ENCODE results near the gene CERS4.
A peak's percentile ranks its signal among the peaks of the same experiment; 100 is the strongest.

Gene CERS4

DNA sequence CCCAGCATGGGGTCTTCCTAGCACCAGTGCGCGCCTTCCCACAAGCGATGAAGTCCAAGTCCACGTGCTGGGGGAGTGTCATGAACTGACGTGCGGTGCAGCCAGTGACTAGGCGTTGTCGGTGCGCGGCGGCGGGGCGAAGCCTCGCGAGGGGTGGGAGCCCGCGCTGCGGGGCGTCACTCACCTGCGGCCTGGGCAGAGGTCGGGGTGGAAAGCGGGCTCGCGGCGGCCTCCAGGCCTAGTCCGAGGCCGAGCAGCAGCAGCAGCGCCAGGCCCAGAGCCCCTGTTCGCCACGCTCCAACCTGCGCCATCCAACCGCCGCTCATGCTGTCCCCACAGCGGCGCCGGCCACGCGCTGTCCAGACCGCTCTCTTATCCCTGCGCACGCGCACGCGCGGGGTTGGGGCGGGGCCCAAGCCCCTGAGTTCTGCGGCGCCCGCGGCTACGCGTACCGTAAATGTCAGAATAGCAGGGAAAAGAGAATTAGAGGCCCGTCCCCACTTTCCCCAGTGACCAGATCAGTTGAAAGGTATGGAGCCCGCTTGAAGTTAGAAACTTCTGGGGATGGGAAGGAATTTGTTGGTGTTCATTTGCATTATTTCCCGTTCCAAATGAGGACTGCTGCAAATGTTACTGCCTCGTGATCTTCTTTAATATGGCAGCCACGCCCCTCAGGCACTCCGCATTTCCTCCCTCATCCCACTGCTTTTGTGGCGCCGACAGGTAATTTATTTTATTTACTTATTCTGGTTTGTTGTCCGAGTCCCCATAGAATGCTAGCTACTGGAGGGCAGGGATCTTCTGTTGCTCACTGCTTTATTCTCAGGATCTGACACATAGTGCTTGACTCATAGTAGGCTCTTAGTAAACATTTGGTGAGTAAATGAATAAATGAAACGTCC lies 99.0 kb downstream of the CERS4 start, which contains the start of gene CD320:
Gene CD320, minus strand, starts transcription at position 394 of the 902 bp plus-strand sequence. Its CDS starts 68 bp downstream, at position 326.
- H3K9me3 Mint-ChIP-seq = no peaks in the 10 kb centered on the region
- peak within 1 kb of the TSS; percentile 97 for H3K4me3 Mint-ChIP-seq
- H3K27ac Mint-ChIP-seq = peak within 1 kb of the TSS; percentile 98
- H3K36me3 Mint-ChIP-seq (ENCODE audit: low read depth) = peaks cover 43% of the 10 kb centered on the region
- no peaks in the 10 kb centered on the region for H3K27me3 Mint-ChIP-seq
- peaks cover 39% of the 10 kb centered on the region for H3K4me1 Mint-ChIP-seq (ENCODE audit: low read depth)

DNA sequence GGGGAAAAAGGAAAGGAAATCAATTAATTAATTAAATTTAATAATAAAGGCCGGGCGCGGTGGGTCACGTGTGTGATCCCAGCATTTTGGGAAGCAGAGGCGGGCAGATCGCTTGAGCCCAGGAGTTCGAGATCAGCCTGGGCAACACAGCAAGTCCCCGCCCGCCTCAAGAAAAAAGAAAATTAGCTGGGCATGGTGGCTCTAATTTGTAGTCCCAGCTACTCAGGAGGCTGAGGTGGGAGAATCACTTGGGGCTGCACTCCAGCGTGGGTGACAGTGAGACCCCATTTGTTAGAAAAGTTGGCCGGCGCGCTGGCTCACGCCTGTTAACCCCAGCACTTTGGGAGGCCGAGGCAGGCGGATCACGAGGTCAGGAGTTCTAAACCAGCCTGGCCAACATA lies 99.7 kb downstream of the CERS4 start:
- peak overlapping the region; percentile 87 for H3K27ac Mint-ChIP-seq
- no peaks in the 10 kb centered on the region for H3K9me3 Mint-ChIP-seq
- peaks cover 47% of the 10 kb centered on the region for H3K36me3 Mint-ChIP-seq (ENCODE audit: low read depth)

DNA sequence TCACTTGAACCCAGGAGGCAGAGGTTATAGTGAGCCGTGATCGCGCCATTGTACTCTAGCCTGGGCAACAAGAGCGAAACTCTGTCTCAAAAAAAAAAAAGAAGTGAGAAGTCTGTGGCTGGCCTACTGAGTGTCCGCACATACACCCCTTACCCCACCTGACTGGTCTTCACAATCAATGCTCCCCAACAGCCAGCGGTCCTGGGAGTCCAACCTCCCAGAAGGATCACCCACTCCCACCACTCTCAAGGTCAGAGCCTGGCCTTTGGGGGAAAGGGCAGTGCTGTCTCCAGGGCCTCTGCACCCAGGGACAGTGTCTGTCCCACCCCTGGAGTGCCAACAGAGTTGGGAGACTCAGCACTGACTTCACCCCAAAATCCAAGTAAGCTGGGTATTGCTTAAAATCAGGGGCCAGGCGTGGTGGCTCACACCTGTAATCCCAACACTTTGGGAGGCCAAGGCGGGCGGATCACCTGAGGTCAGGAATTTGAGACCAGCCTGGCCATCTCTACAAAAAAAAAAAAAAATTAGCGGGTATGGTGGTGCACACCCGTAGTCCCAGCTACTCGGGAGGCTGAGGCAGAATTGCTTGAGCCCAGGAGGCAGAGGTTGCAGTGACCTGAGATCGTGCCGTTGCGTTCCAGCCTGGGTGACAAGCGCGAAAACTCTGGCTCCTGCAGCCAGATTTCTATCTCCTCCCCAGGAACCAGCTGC lies 101.3 kb downstream of the CERS4 start:
- H3K27me3 Mint-ChIP-seq = no peaks in the 10 kb centered on the region
- H3K27ac Mint-ChIP-seq = no peak overlapping the region
- peaks cover 51% of the 10 kb centered on the region for H3K36me3 Mint-ChIP-seq (ENCODE audit: low read depth)
- no peak overlapping the region for H3K4me3 Mint-ChIP-seq
- H3K9me3 Mint-ChIP-seq = no peaks in the 10 kb centered on the region
- H3K4me1 Mint-ChIP-seq (ENCODE audit: low read depth) = peaks cover 39% of the 10 kb centered on the region

More for the DNA sequence above, 99.7 kb downstream of the CERS4 start:
- Mint-ChIP-seq H3K27me3 (no peaks in the 10 kb centered on the region), H3K4me3 (peak overlapping the region; percentile 97), H3K4me1 (ENCODE audit: low read depth) (peaks cover 39% of the 10 kb centered on the region)

DNA sequence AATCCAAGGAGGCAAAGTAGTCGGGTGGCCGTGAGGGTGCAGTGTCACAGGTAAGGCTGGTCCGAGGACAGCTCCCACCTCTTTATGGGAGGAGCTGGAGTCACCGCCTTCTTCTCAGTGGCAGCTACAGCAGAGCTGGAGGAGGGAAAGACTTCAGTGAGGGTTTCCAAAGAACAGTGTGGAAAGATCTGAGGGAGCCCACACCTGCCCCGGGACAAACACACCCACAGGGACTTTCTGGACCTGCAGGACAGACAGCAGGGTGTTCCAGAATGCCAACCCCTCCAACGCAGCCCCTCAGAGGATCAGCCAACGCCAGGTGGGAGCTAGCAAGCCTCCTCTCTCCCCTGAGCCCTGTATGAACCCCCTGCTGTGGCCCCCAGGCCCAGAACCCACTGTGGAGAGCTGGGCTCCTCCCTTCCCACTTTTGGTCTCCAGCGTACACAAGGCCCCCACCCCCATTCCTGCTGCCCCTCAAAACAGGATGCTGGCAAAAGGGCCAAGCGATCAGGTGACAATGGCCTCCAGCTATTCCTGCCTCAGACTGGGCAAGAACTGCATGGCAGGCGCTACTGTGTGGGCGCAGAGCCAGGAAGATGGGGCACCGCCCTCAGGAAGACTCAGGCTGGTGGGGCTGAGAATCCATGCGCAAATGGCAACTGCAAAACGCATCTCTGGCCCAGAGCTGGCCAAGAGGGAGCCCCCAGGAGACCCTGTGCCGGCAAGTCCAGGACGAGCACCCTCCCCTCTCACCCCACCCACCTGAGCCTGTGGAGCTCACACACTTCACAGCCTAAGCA lies 102.5 kb downstream of the CERS4 start:
- Mint-ChIP-seq H3K27ac (no peak overlapping the region), H3K9me3 (no peaks in the 10 kb centered on the region), H3K4me1 (ENCODE audit: low read depth) (peaks cover 30% of the 10 kb centered on the region), H3K36me3 (ENCODE audit: low read depth) (peaks cover 49% of the 10 kb centered on the region), H3K27me3 (no peaks in the 10 kb centered on the region), H3K4me3 (no peak overlapping the region)

All from stimulated activated naive CD8-positive, alpha-beta T cell treated with anti-CD3 and anti-CD28 coated beads, Interleukin-15, Interleukin-2, amounts not matched to agents 100 ng/mL and 50 ng/mL, for 24 hours (primary cell).